Endothelial cell of umbilical vein (primary cell): Measurements from ENCODE around the gene ATXN7L1. TPM values are rescaled to one million over a fixed set of nuclear protein-coding genes. Genes with fewer than 3 reads are reported as not detected.

Source experiments
- BruUV-seq: library from RNA; stranded (reverse); fragments of 400-500 nt; replicated peaks from 2 replicates; lab custom pipeline; 2021; lab: Mats Ljungman, UMichigan
- CTCF ChIA-PET: fragments of 300-600, 350-600 bp; sonication (Branson Sonifier 250); formaldehyde crosslinking; loops from one replicate; lab custom pipeline; 2021; ENCODE audit warnings: antibody characterized with exemption, inconsistent platforms; lab: Charles Lee
- POLR2A ChIA-PET: fragments of 300-600, 350-600 bp; sonication (Branson Sonifier 250); formaldehyde crosslinking; loops from one replicate; lab custom pipeline; 2021; ENCODE audit warnings: antibody characterized with exemption, inconsistent platforms; lab: Charles Lee
- DNase-seq: peaks from one replicate; pipeline ENCODE4 v3.0.0-alpha.2; 2011; ENCODE audit warnings: low read depth, low spot score
- FAIRE-seq: peaks from 2 replicates; lab custom pipeline; 2011; peaks lifted over from hg19 to GRCh38; lab: Jason Lieb, UNC
- H2AFZ ChIP-seq: 2 replicates; pipeline ENCODE4 v1.6.0; 2012; ENCODE audit warnings: low read depth, low read length, control low read depth, inconsistent platforms
- H3K27ac ChIP-seq: 2 replicates; pipeline ENCODE4 v1.5.1; 2011; ENCODE audit warnings: low read depth, mild to moderate bottlenecking, control low read depth, low read length, moderate library complexity; ENCODE audit not compliant: insufficient read depth
- H3K27me3 ChIP-seq, 2 experiments: 2 replicates each; pipeline versions ENCODE4 v1.6.0 to v1.6.1; 2011; ENCODE audit warnings: low read length in 2 of 2, mixed read lengths in 1 of 2; ENCODE audit not compliant: control insufficient read depth in 2 of 2, insufficient read depth in 2 of 2
- H3K36me3 ChIP-seq, 2 experiments: 2 replicates in 1 of 2; 3 replicates in 1 of 2; pipeline ENCODE4 v1.5.1; 2011; ENCODE audit warnings: low read length in 2 of 2, mild to moderate bottlenecking in 1 of 2, moderate library complexity in 1 of 2; ENCODE audit not compliant: control insufficient read depth in 2 of 2, insufficient read depth in 2 of 2; ENCODE audit errors: extremely low read depth in 1 of 2
- H3K4me1 ChIP-seq: 3 replicates; pipeline ENCODE4 v1.5.1; 2011; ENCODE audit warnings: mild to moderate bottlenecking, low read length; ENCODE audit not compliant: control insufficient read depth, insufficient read depth; ENCODE audit errors: extremely low read depth
- H3K4me2 ChIP-seq: 2 replicates; pipeline ENCODE4 v1.6.1; 2011; ENCODE audit warnings: low read length, control low read depth, mixed read lengths; ENCODE audit not compliant: insufficient read depth
- H3K4me3 ChIP-seq, 3 experiments: fragments of 200-600 bp in 1 of 3; sonication (generic), shearing (Covaris generic) in 1 of 3; replicated peaks in 1 of 3; 2 replicates each; pipeline ENCODE4 v1.5.1; 2011 to 2016; ENCODE audit warnings: control low read depth in 3 of 3, low read length in 3 of 3, mild to moderate bottlenecking in 2 of 3, inconsistent platforms in 1 of 3, low read depth in 1 of 3, moderate library complexity in 1 of 3; ENCODE audit not compliant: insufficient read depth in 1 of 3
- H3K79me2 ChIP-seq: 2 replicates; pipeline ENCODE4 v1.6.0; 2012; ENCODE audit warnings: low read length, inconsistent platforms; ENCODE audit not compliant: control insufficient read depth, insufficient read depth
- H3K9ac ChIP-seq: replicated peaks from 2 replicates; pipeline ENCODE3; 2011; ENCODE audit warnings: low read length, control low read depth; ENCODE audit not compliant: insufficient read depth; ENCODE audit errors: extremely low read depth
- H3K9me1 ChIP-seq: replicated peaks from 3 replicates; pipeline ENCODE4 v1.6.0; 2011; ENCODE audit warnings: mild to moderate bottlenecking, low read length; ENCODE audit not compliant: control insufficient read depth, insufficient read depth; ENCODE audit errors: extremely low read depth
- H3K9me3 ChIP-seq: replicated peaks from 2 replicates; pipeline ENCODE4 v1.5.1; 2012; ENCODE audit warnings: low read length, inconsistent platforms; ENCODE audit not compliant: control insufficient read depth, insufficient read depth
- H4K20me1 ChIP-seq: replicated peaks from 2 replicates; pipeline ENCODE3; 2011; ENCODE audit warnings: mild to moderate bottlenecking, low read length; ENCODE audit not compliant: control insufficient read depth, insufficient read depth; ENCODE audit errors: extremely low read depth
- CTCF ChIP-seq, 2 donors: IDR thresholded peaks; 1 replicate in 1 of 2; 2 replicates in 1 of 2; pipeline ENCODE4 v1.5.1; 2011; ENCODE audit warnings: low read length in 2 of 2, mild to moderate bottlenecking in 2 of 2, moderate library complexity in 2 of 2, control low read depth in 1 of 2, inconsistent platforms in 1 of 2, low read depth in 1 of 2; ENCODE audit not compliant: insufficient read depth in 1 of 2; ENCODE audit errors: extremely low read depth in 1 of 2
- EZH2 ChIP-seq: IDR thresholded peaks from 2 replicates; pipeline ENCODE4 v1.6.1; 2012; ENCODE audit warnings: borderline replicate concordance, low read depth, mild to moderate bottlenecking, moderate library complexity, low read length, inconsistent platforms; ENCODE audit not compliant: severe bottlenecking
- FOS ChIP-seq: IDR thresholded peaks from 2 replicates; pipeline ENCODE4 v1.6.1; 2011; ENCODE audit warnings: mild to moderate bottlenecking, low read length, moderate library complexity, borderline replicate concordance; ENCODE audit not compliant: insufficient read depth
- GATA2 ChIP-seq: IDR thresholded peaks from 2 replicates; pipeline ENCODE4 v1.7.0; 2011; ENCODE audit warnings: low read depth, mild to moderate bottlenecking, moderate library complexity, mixed read lengths, low read length; ENCODE audit not compliant: insufficient read length, insufficient read depth
- JUN ChIP-seq: IDR thresholded peaks from 2 replicates; pipeline ENCODE4 v1.6.1; 2011; ENCODE audit warnings: borderline replicate concordance, low read depth; ENCODE audit not compliant: insufficient read length, insufficient read depth
- MAX ChIP-seq: IDR thresholded peaks from 2 replicates; pipeline ENCODE4 v1.6.1; 2011; ENCODE audit not compliant: insufficient read depth, insufficient read length
- MYC ChIP-seq: IDR thresholded peaks from one replicate; pipeline ENCODE4 v1.6.1; 2011; ENCODE audit warnings: mild to moderate bottlenecking, low read depth, low read length
- POLR2A ChIP-seq: IDR thresholded peaks from 2 replicates; pipeline ENCODE4 v1.6.1; 2012; ENCODE audit warnings: low read depth, mild to moderate bottlenecking, control low read depth, low read length
- POLR2AphosphoS5 ChIP-seq: IDR thresholded peaks from 2 replicates; pipeline ENCODE4 v1.6.1; 2012; ENCODE audit warnings: low read depth, mild to moderate bottlenecking, control low read depth, low read length, moderate library complexity; ENCODE audit not compliant: insufficient read depth
- dilution Hi-C: fragments of 300-500 bp; cut with MboI; formaldehyde crosslinking; loops from one replicate; pipeline ENCODE4 v1.15.0; 2019; ENCODE audit warnings: low sequenced_read_pairs; ENCODE audit not compliant: extremely low pct_ligation_motif_present
- intact Hi-C: fragments of 100-400 bp; cut with micrococcal nuclease; formaldehyde crosslinking; loops from one replicate; pipeline ENCODE4 v1.10.0; 2022
- polyA plus RNA-seq, 4 experiments: library from polyadenylated mRNA; depleted of rRNA in 3 of 4; stranded (reverse) in 3 of 4; unstranded in 1 of 4; fragments of >200 nt; gene quantifications; 2 replicates each; pipeline versions ENCODE4 v1.2.1 to v1.2.3, GENCODE V29; 2011 to 2012; ENCODE audit warnings: missing spikeins in 1 of 4
- total RNA-seq: library from RNA; stranded (reverse); gene quantifications from 2 replicates; pipeline ENCODE4 v1.2.3, GENCODE V29; 2021

Gene ATXN7L1
- total and polyA plus RNA-seq, 2 donors (not counting 3 experiments of a cell fraction or from before 2014, with no cell fraction given): 4.6 to 15.6 TPM

- BruUV-seq: no TSS peak
- no peak overlapping the region for H3K9ac ChIP-seq
- no peak overlapping the region for H2AFZ ChIP-seq
- H3K9me3 ChIP-seq: no peaks in the 10 kb centered on the region
- H4K20me1 ChIP-seq: no peaks in the 10 kb centered on the region
- H3K4me2 ChIP-seq: no peak overlapping the region
- H3K4me3 ChIP-seq: no peak overlapping the region
- CTCF ChIA-PET: interaction anchor here (1.0 kb wide), 1 partner anchor 144 kb away, joined by 3 read pairs; no protein-coding TSS in a partner anchor
- H3K27ac ChIP-seq: no peak overlapping the region
- TF ChIP-seq GATA2 (no peak), POLR2A (no peak), FOS (no peak), CTCF (IDR thresholded peaks at IDR 0.05; ENCODE audit: extremely low read depth in 1 of 2, insufficient read depth in 1 of 2, low read depth in 1 of 2, low read length in 2 of 2) (no peak)
- intact Hi-C loops (no loop called here), dilution Hi-C loops (no loop called here)
- POLR2A ChIA-PET: no interaction called here
- H3K9me1 ChIP-seq: no peaks in the 10 kb centered on the region
- DNase-seq: no peak
- H3K36me3 ChIP-seq: no peaks in the 10 kb centered on the region
- FAIRE-seq: no peak
- H3K79me2 ChIP-seq: no peaks in the 10 kb centered on the region
- H3K27me3 ChIP-seq: no peaks in the 10 kb centered on the region
- H3K4me1 ChIP-seq: peaks cover 1% of the 10 kb centered on the region
Measured at GRCh38 chr7:105800442-105800841, 76.0 kb downstream of the ATXN7L1 start.

DNA sequence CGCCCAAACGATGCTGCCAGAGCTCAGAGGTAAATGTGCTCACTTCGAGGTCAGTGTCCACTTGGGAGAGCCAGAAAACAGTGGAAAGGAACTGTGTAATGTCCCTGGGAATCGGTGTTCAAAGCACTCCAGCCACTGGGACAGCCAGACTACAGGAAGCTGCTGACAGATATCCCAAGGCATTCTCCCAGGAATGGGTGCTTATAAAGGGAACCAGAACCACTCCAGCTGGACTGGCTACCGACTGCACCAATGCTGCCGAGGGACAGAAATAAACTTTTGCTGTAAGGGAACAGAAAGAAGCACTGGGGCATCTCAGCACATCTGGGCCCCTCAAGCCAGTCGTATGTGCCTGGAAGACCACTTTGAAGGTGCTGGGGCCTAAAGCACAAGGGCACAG is 76.7 kb downstream of the ATXN7L1 start:
- intact Hi-C loops: no loop called here

More for the DNA sequence above, 76.7 kb downstream of the ATXN7L1 start:
- dilution Hi-C loops: no loop called here
- Histone ChIP-seq H2AFZ (no peak overlapping the region), H3K9me3 (no peaks in the 10 kb centered on the region), H3K79me2 (no peaks in the 10 kb centered on the region), H3K4me1 (peaks cover 3% of the 10 kb centered on the region), H3K4me2 (no peak overlapping the region), H3K9ac (no peak overlapping the region), H3K4me3 (no peak overlapping the region), H4K20me1 (no peaks in the 10 kb centered on the region), H3K27ac (no peak overlapping the region), H3K9me1 (no peaks in the 10 kb centered on the region), H3K27me3 (no peaks in the 10 kb centered on the region), H3K36me3 (no peaks in the 10 kb centered on the region)
- DNase-seq (no peak), FAIRE-seq (no peak)
- no peak for TF ChIP-seq CTCF (IDR thresholded peaks at IDR 0.05; ENCODE audit: extremely low read depth in 1 of 2, insufficient read depth in 1 of 2, low read depth in 1 of 2, low read length in 2 of 2)
- TF ChIP-seq JUN: no peak
- TF ChIP-seq GATA2: no peak
- no peak for TF ChIP-seq POLR2AphosphoS5
- no peak for TF ChIP-seq FOS
- no peak for TF ChIP-seq MAX
- no peak for TF ChIP-seq POLR2A
- TF ChIP-seq MYC: no peak
- TF ChIP-seq EZH2: no peak
- BruUV-seq: no TSS peak
- ChIA-PET POLR2A (no interaction called here), CTCF (interaction anchor here (1.0 kb wide), 1 partner anchor 143 kb away, joined by 3 read pairs; no protein-coding TSS in a partner anchor)
